Type B pancreatic cell (in vitro differentiated cells): Measurements from ENCODE around the gene DUT. TPM values are rescaled to one million over a fixed set of nuclear protein-coding genes. Genes with fewer than 3 reads are reported as not detected.
A peak's percentile ranks its signal among the peaks of the same experiment; 100 is the strongest.

Source experiments
- DNase-seq: peaks from one replicate; pipeline ENCODE4 v3.0.0; 2021; ENCODE audit warnings: mixed read lengths; ENCODE audit not compliant: unreplicated experiment; ENCODE audit errors: extremely low spot score
- H3K27ac Mint-ChIP-seq: 2 replicates; pipeline ENCODE4 v1.8.0; 2021; ENCODE audit warnings: mild to moderate bottlenecking, mixed read lengths
- H3K27me3 Mint-ChIP-seq: 2 replicates; pipeline ENCODE4 v1.8.0; 2021; ENCODE audit warnings: mixed read lengths
- H3K36me3 Mint-ChIP-seq: 2 replicates; pipeline ENCODE4 v1.8.0; 2021; ENCODE audit warnings: mixed read lengths
- H3K4me1 Mint-ChIP-seq: one replicate; pipeline ENCODE4 v1.8.0; 2021; ENCODE audit warnings: mixed read lengths; ENCODE audit not compliant: unreplicated experiment
- H3K4me3 Mint-ChIP-seq: 2 replicates; pipeline ENCODE4 v1.8.0; 2021; ENCODE audit warnings: mild to moderate bottlenecking, mixed read lengths
- H3K9me3 Mint-ChIP-seq: 2 replicates; pipeline ENCODE4 v1.8.0; 2021; ENCODE audit warnings: mixed read lengths
- CTCF ChIP-seq: fragments of 200-600 bp; sonication (generic); conservative IDR thresholded peaks from 2 replicates; pipeline ENCODE4 v1.5.0; 2021; ENCODE audit warnings: antibody characterized with exemption, mild to moderate bottlenecking
- total RNA-seq: library from RNA; stranded (reverse); gene quantifications from 2 replicates; pipeline ENCODE4 v1.2.1, GENCODE V29; 2021; ENCODE audit warnings: low replicate concordance

Gene DUT
- total RNA-seq, 1 donor from 2014 or later: 96.5 TPM

GRCh38 chr15:48337607-48338006 lies 6.4 kb downstream of the DUT start:
- Mint-ChIP-seq H3K36me3 (peaks cover 16% of the 10 kb centered on the region), H3K27me3 (no peaks in the 10 kb centered on the region), H3K9me3 (no peaks in the 10 kb centered on the region), H3K27ac (no peak overlapping the region), H3K4me1 (peaks cover 11% of the 10 kb centered on the region), H3K4me3 (no peak overlapping the region)
- TF ChIP-seq CTCF: no peak
- no peak for DNase-seq

- Mint-ChIP-seq H3K27ac (no peak overlapping the region), H3K27me3 (no peaks in the 10 kb centered on the region), H3K9me3 (no peaks in the 10 kb centered on the region), H3K36me3 (peaks cover 10% of the 10 kb centered on the region), H3K4me1 (no peaks in the 10 kb centered on the region), H3K4me3 (no peak overlapping the region)
- TF ChIP-seq CTCF: no peak
- no peak for DNase-seq
Observed at GRCh38 chr15:48340111-48340510, 8.9 kb downstream of the DUT start.

- H3K4me1 Mint-ChIP-seq: no peaks in the 10 kb centered on the region
- no peak overlapping the region for H3K4me3 Mint-ChIP-seq
- no peak overlapping the region for H3K27ac Mint-ChIP-seq
- peaks cover 6% of the 10 kb centered on the region for H3K36me3 Mint-ChIP-seq
- no peaks in the 10 kb centered on the region for H3K9me3 Mint-ChIP-seq
- no peaks in the 10 kb centered on the region for H3K27me3 Mint-ChIP-seq
- no peak for DNase-seq
- no peak for TF ChIP-seq CTCF
Observed at GRCh38 chr15:48343865-48344264, 12.6 kb downstream of the DUT start.

GRCh38 chr15:48345516-48345915 lies 14.3 kb downstream of the DUT start:
- Mint-ChIP-seq H3K36me3 (no peaks in the 10 kb centered on the region), H3K4me1 (no peaks in the 10 kb centered on the region), H3K27ac (no peak overlapping the region), H3K9me3 (no peaks in the 10 kb centered on the region), H3K4me3 (no peak overlapping the region), H3K27me3 (no peaks in the 10 kb centered on the region)
- TF ChIP-seq CTCF: no peak
- DNase-seq: no peak

GRCh38 chr15:48352474-48353072 lies 21.3 kb downstream of the DUT start:
- DNase-seq: no peak
- peak; percentile 88 for TF ChIP-seq CTCF
- H3K4me3 Mint-ChIP-seq: no peak overlapping the region
- H3K4me1 Mint-ChIP-seq: peaks cover 20% of the 10 kb centered on the region
- H3K36me3 Mint-ChIP-seq: no peaks in the 10 kb centered on the region
- H3K27me3 Mint-ChIP-seq: peaks cover 9% of the 10 kb centered on the region
- no peak overlapping the region for H3K27ac Mint-ChIP-seq
- no peaks in the 10 kb centered on the region for H3K9me3 Mint-ChIP-seq
